ENCODE results near the gene RPS6KA5.

The RPS6KA5 gene

GRCh38 chr14:90922141-90922540 is 138.3 kb downstream of the RPS6KA5 start:
- no peak for DNase-seq

GRCh38 chr14:90911121-90911520 is 149.3 kb downstream of the RPS6KA5 start:
- no peak for DNase-seq

GRCh38 chr14:90907178-90907577 is 153.3 kb downstream of the RPS6KA5 start:
- no peak for DNase-seq

GRCh38 chr14:90905531-90905930 is 154.9 kb downstream of the RPS6KA5 start:
- no peak for DNase-seq

- DNase-seq: no peak
Measured at GRCh38 chr14:90903101-90903500, 157.3 kb downstream of the RPS6KA5 start.

- no peak for DNase-seq
Measured at GRCh38 chr14:90900476-90901083, 159.9 kb downstream of the RPS6KA5 start.

GRCh38 chr14:90897022-90897421 is 163.4 kb downstream of the RPS6KA5 start:
- DNase-seq: no peak

GRCh38 chr14:90894241-90894640 is 166.2 kb downstream of the RPS6KA5 start:
- DNase-seq: no peak

- no peak for DNase-seq
Measured at GRCh38 chr14:90893510-90893909, 166.9 kb downstream of the RPS6KA5 start.

- no peak for DNase-seq
Measured at GRCh38 chr14:90892970-90893369, 167.5 kb downstream of the RPS6KA5 start.

- DNase-seq: no peak
Measured at GRCh38 chr14:90891326-90891725, 169.1 kb downstream of the RPS6KA5 start.

GRCh38 chr14:90890322-90891020 is 170.0 kb downstream of the RPS6KA5 start:
- DNase-seq: no peak

GRCh38 chr14:90886297-90886815 is 174.1 kb downstream of the RPS6KA5 start:
- DNase-seq: no peak

- DNase-seq: no peak
Measured at GRCh38 chr14:90883782-90884181, 176.7 kb downstream of the RPS6KA5 start.

GRCh38 chr14:90883197-90883596 is 177.2 kb downstream of the RPS6KA5 start:
- DNase-seq: no peak

- DNase-seq: no peak
Measured at GRCh38 chr14:90880282-90880681, 180.2 kb downstream of the RPS6KA5 start.

- no peak for DNase-seq
Measured at GRCh38 chr14:90874599-90874998, 185.8 kb downstream of the RPS6KA5 start.

- no peak for DNase-seq
Measured at GRCh38 chr14:90871605-90872233, 188.7 kb downstream of the RPS6KA5 start.

GRCh38 chr14:90870950-90871604 is 189.4 kb downstream of the RPS6KA5 start:
- DNase-seq: no peak

GRCh38 chr14:90867501-90867900 is 192.9 kb downstream of the RPS6KA5 start:
- DNase-seq: no peak

- DNase-seq: no peak
Measured at GRCh38 chr14:90866833-90867232, 193.6 kb downstream of the RPS6KA5 start.

- DNase-seq: no peak
Measured at GRCh38 chr14:90864741-90865140, 195.7 kb downstream of the RPS6KA5 start.

GRCh38 chr14:90858511-90858910 is 201.9 kb downstream of the RPS6KA5 start:
- no peak for DNase-seq

- DNase-seq: no peak
Measured at GRCh38 chr14:90857866-90858265, 202.6 kb downstream of the RPS6KA5 start.

All from cortex of kidney (tissue), 1 donor.